GM12878 (cell line): ENCODE measurements around the gene CSMD2. TPM values are rescaled to one million over a fixed set of nuclear protein-coding genes. Genes with fewer than 3 reads are reported as not detected.

Experiments
- ATAC-seq: fragments of 200-7000 bp; cut with Tn5 transposase; 3 replicates; pipeline ENCODE4 v1.9.1; 2020; ENCODE audit warnings: mild to moderate bottlenecking, moderate library complexity
- BruUV-seq: library from RNA; stranded (reverse); fragments of 400-500 nt; replicated peaks from 2 replicates; lab custom pipeline; 2021; lab: Mats Ljungman, UMichigan
- CTCF ChIA-PET: fragments of 300-600 bp; sonication (Branson Sonifier 250); formaldehyde crosslinking; extraction: SDS; loops from one replicate; lab custom pipeline; 2021; ENCODE audit warnings: inconsistent platforms; lab: Yijun Ruan, JAX
- POLR2A ChIA-PET: fragments of 350-600 bp; formaldehyde crosslinking; extraction: SDS; loops from one replicate; lab custom pipeline; 2021; ENCODE audit warnings: inconsistent platforms; lab: Charles Lee
- RAD21 ChIA-PET: fragments of 300-600 bp; sonication (Branson Sonifier 250); formaldehyde crosslinking; loops from one replicate; lab custom pipeline; 2023; ENCODE audit warnings: antibody characterized with exemption; ENCODE audit not compliant: unreplicated experiment; lab: Charles Lee
- SMC1A ChIA-PET: fragments of 300-600 bp; sonication (Branson Sonifier 250); formaldehyde crosslinking; loops from one replicate; lab custom pipeline; 2023; ENCODE audit not compliant: unreplicated experiment, uncharacterized antibody; lab: Charles Lee
- DNase-seq: peaks from one replicate; pipeline ENCODE4 v3.0.0-alpha.2; 2011; ENCODE audit warnings: low read depth, low spot score
- FAIRE-seq: peaks from 3 replicates; lab custom pipeline; 2011; peaks lifted over from hg19 to GRCh38; lab: Jason Lieb, UNC
- H2AFZ ChIP-seq: 2 replicates; pipeline ENCODE4 v1.6.0; 2011; ENCODE audit warnings: low read depth, low read length, control low read depth; ENCODE audit not compliant: control insufficient read depth
- H3K27ac ChIP-seq: 2 replicates; pipeline ENCODE4 v1.5.1; 2011; ENCODE audit warnings: control low read depth; ENCODE audit not compliant: control insufficient read depth, insufficient read depth
- H3K27me3 ChIP-seq, 2 experiments: replicated peaks in 1 of 2; 2 replicates each; pipeline versions ENCODE4 v1.6.0 to v1.6.1; 2011; ENCODE audit warnings: low read length in 1 of 2; ENCODE audit not compliant: control insufficient read depth in 2 of 2, insufficient read depth in 2 of 2
- H3K36me3 ChIP-seq, 2 experiments: 2 replicates each; pipeline ENCODE4 v1.5.1; 2011; ENCODE audit warnings: low read length in 1 of 2; ENCODE audit not compliant: control insufficient read depth in 2 of 2, insufficient read depth in 2 of 2
- H3K4me1 ChIP-seq: 2 replicates; pipeline ENCODE4 v1.6.1; 2011; ENCODE audit warnings: mild to moderate bottlenecking, low read length, moderate library complexity, mixed read lengths; ENCODE audit not compliant: control insufficient read depth, insufficient read depth
- H3K4me2 ChIP-seq: 2 replicates; pipeline ENCODE4 v1.6.0; 2011; ENCODE audit warnings: control low read depth; ENCODE audit not compliant: control insufficient read depth, insufficient read depth
- H3K4me3 ChIP-seq: fragments of 200-600 bp; sonication (generic); 2 replicates; pipeline ENCODE4 v1.5.1; 2016
- H3K79me2 ChIP-seq: 2 replicates; pipeline ENCODE4 v1.6.0; 2011; ENCODE audit warnings: low read length; ENCODE audit not compliant: control insufficient read depth, insufficient read depth
- H3K9ac ChIP-seq: 2 replicates; pipeline ENCODE4 v1.8.0; 2011; ENCODE audit warnings: low read length, control low read depth, mixed read lengths; ENCODE audit not compliant: control insufficient read depth, insufficient read depth
- H3K9me3 ChIP-seq: replicated peaks from 3 replicates; pipeline ENCODE4 v1.5.1; 2011; ENCODE audit warnings: mild to moderate bottlenecking, low read length; ENCODE audit not compliant: control insufficient read depth, insufficient read depth
- H4K20me1 ChIP-seq: 2 replicates; pipeline ENCODE4 v1.6.0; 2011; ENCODE audit not compliant: control insufficient read depth, insufficient read depth
- ATF3 ChIP-seq: IDR thresholded peaks from 2 replicates; pipeline ENCODE4 v1.6.1; 2011; ENCODE audit warnings: low read depth, mild to moderate bottlenecking, low read length, moderate library complexity, borderline replicate concordance; ENCODE audit errors: extremely low read depth
- CREM ChIP-seq: IDR thresholded peaks from 2 replicates; pipeline ENCODE4 v1.6.1; 2014; ENCODE audit warnings: antibody characterized with exemption, low read depth
- CTCF ChIP-seq, 3 experiments: IDR thresholded peaks in 2 of 3; conservative IDR thresholded peaks in 1 of 3; 2 replicates each; pipeline ENCODE4 v1.5.1; 2011; ENCODE audit warnings: low read depth in 3 of 3, low read length in 3 of 3, mild to moderate bottlenecking in 3 of 3, control low read depth in 2 of 3, moderate library complexity in 2 of 3, inconsistent platforms in 1 of 3, mixed read lengths in 1 of 3; ENCODE audit not compliant: control insufficient read depth in 2 of 3, insufficient read depth in 1 of 3; ENCODE audit errors: extremely low read depth in 1 of 3
- IKZF1 ChIP-seq: fragments of 450-650 bp; conservative IDR thresholded peaks from 2 replicates; pipeline ENCODE4 v1.6.1; 2017; ENCODE audit warnings: antibody characterized with exemption, mild to moderate bottlenecking
- KAT2A ChIP-seq: conservative IDR thresholded peaks from 2 replicates; pipeline ENCODE4 v1.6.1; 2011; ENCODE audit warnings: low read depth, low read length; ENCODE audit not compliant: control insufficient read depth
- KLF5 ChIP-seq: fragments of 450-650 bp; IDR thresholded peaks from 2 replicates; pipeline ENCODE4 v1.6.1; 2014; ENCODE audit warnings: mild to moderate bottlenecking; ENCODE audit not compliant: partially characterized antibody
- PBX3 ChIP-seq: IDR thresholded peaks from 2 replicates; pipeline ENCODE4 v1.6.1; 2011; ENCODE audit warnings: mild to moderate bottlenecking, low read depth, low read length, moderate library complexity; ENCODE audit not compliant: insufficient replicate concordance
- POLR2A ChIP-seq: IDR thresholded peaks from 2 replicates; pipeline ENCODE4 v1.6.1; 2011; ENCODE audit warnings: low read depth, mild to moderate bottlenecking, low read length
- RELB ChIP-seq: fragments of 450-650 bp; IDR thresholded peaks from 2 replicates; pipeline ENCODE4 v1.6.1; 2017; ENCODE audit warnings: low read depth, mild to moderate bottlenecking, moderate library complexity
- SMAD5 ChIP-seq: IDR thresholded peaks from 2 replicates; pipeline ENCODE4 v1.6.1; 2016; ENCODE audit warnings: antibody characterized with exemption, low read depth
- SREBF1 ChIP-seq: IDR thresholded peaks from 2 replicates; pipeline ENCODE4 v1.6.1; 2012; ENCODE audit warnings: mild to moderate bottlenecking, low read length
- STAT1 ChIP-seq: fragments of 450-650 bp; conservative IDR thresholded peaks from 2 replicates; pipeline ENCODE4 v1.6.1; 2014; ENCODE audit warnings: antibody characterized with exemption, mild to moderate bottlenecking
- USF1 ChIP-seq: IDR thresholded peaks from 2 replicates; pipeline ENCODE4 v1.6.1; 2011; ENCODE audit warnings: borderline replicate concordance, low read depth, mild to moderate bottlenecking, moderate library complexity, mixed read lengths, low read length; ENCODE audit not compliant: insufficient read depth; ENCODE audit errors: extremely low read length
- ZNF687 ChIP-seq: fragments of 450-650 bp; IDR thresholded peaks from 2 replicates; pipeline ENCODE4 v1.6.1; 2017; ENCODE audit warnings: mild to moderate bottlenecking, moderate library complexity
- WGBS: methylation state at CpG from one replicate; pipeline ENCODE4 v1.1.6; 2016; ENCODE audit warnings: low lambda C conversion rate; ENCODE audit not compliant: insufficient replicate concordance, insufficient coverage; ENCODE audit errors: missing lambda C conversion rate; 5-methylcytosine and 5-hydroxymethylcytosine counted together
- in situ Hi-C: fragments of 300-500 bp; cut with MboI; formaldehyde crosslinking; loops from 9 replicates; pipeline ENCODE4 v1.14.3; 2018; ENCODE audit warnings: mixed read lengths
- intact Hi-C: fragments of 100-400 bp; cut with micrococcal nuclease; formaldehyde crosslinking; loops from one replicate; pipeline ENCODE4 v1.14.2; 2022; ENCODE audit not compliant: unreplicated experiment
- polyA plus RNA-seq, 11 experiments: library from polyadenylated mRNA; depleted of rRNA in 4 of 11; unstranded in 6 of 11; stranded (reverse) in 5 of 11; fragments of >200 nt; fragmentation: Nextera tagmentation in 4 of 11; fragmentation: Illumina TruSeq in 1 of 11; extraction: Ambion mirVana in 4 of 11; extraction: Trizol in 1 of 11; gene quantifications; 1 replicate in 1 of 11; 2 replicates in 10 of 11; pipeline versions ENCODE4 v1.2.1 to v1.2.3, GENCODE V29; 2011 to 2016; ENCODE audit warnings: inconsistent platforms in 2 of 11, missing spikeins in 2 of 11, low read depth in 1 of 11
- total RNA-seq, 4 experiments: library from RNA; depleted of rRNA in 3 of 4; stranded (reverse); fragments of >200 nt in 3 of 4; fragmentation: Illumina TruSeq in 1 of 4; extraction: Trizol in 1 of 4; gene quantifications; 2 replicates each; pipeline versions ENCODE4 v1.2.1 to v1.2.3, GENCODE V29; 2013 to 2021

The CSMD2 gene
- total and polyA plus RNA-seq, 10 of the 15 experiments (the other 5 are each of a cell fraction or from before 2014, with no cell fraction given), result under 0.01 TPM; not detected in 9

GRCh38 chr1:33738976-33739375 lies 426.1 kb downstream of the CSMD2 start:
- no peak overlapping the region for H3K4me3 ChIP-seq
- no peak overlapping the region for H3K27ac ChIP-seq
- no peak overlapping the region for H3K9ac ChIP-seq
- ChIA-PET RAD21 (no interaction called here), SMC1A (interaction anchor here (1.0 kb wide), 1 partner anchor 12 kb away, joined by 3 read pairs; no protein-coding TSS in a partner anchor), CTCF (no interaction called here), POLR2A (no interaction called here)
- no TSS peak for BruUV-seq
- H3K4me2 ChIP-seq, result no peak overlapping the region
- no peaks in the 10 kb centered on the region for H4K20me1 ChIP-seq
- no peaks in the 10 kb centered on the region for H3K36me3 ChIP-seq
- H3K9me3 ChIP-seq, result no peaks in the 10 kb centered on the region
- WGBS, result 48% methylated on average over 12 of the region's 12 CpGs
- TF ChIP-seq SMAD5, result no peak
- no peak for TF ChIP-seq CTCF (IDR thresholded peaks at IDR 0.05 in 2 of 3, conservative IDR thresholded peaks at IDR 0.05 in 1 of 3; ENCODE audit: control insufficient read depth in 2 of 3, extremely low read depth in 1 of 3, insufficient read depth in 1 of 3, low read depth in 3 of 3, low read length in 3 of 3)
- no peak for TF ChIP-seq KAT2A
- TF ChIP-seq IKZF1, result no peak
- TF ChIP-seq CREM, result no peak
- no peak for TF ChIP-seq SREBF1
- no peak for TF ChIP-seq ATF3
- no peak for TF ChIP-seq KLF5
- no peak for TF ChIP-seq USF1
- TF ChIP-seq PBX3, result no peak
- TF ChIP-seq POLR2A, result no peak
- TF ChIP-seq RELB, result no peak
- TF ChIP-seq ZNF687, result no peak
- TF ChIP-seq STAT1, result no peak
- H3K79me2 ChIP-seq, result no peaks in the 10 kb centered on the region
- H2AFZ ChIP-seq, result no peak overlapping the region
- DNase-seq (no peak), ATAC-seq (no peak), FAIRE-seq (no peak)
- peaks cover 0 to 3% of the 10 kb centered on the region in 2 experiments; a peak in 2 of 4 replicates for H3K27me3 ChIP-seq
- in situ Hi-C loops (no loop called here), intact Hi-C loops (no loop called here)
- H3K4me1 ChIP-seq, result no peaks in the 10 kb centered on the region
